SK-N-SH (cell line): Measurements from ENCODE around the gene MGAT5. TPM values are rescaled to one million over a fixed set of nuclear protein-coding genes. Genes with fewer than 3 reads are reported as not detected.

ENCODE experiments used
- CTCF ChIA-PET: fragments of 300-600, 350-600 bp; formaldehyde crosslinking; extraction: SDS; loops from one replicate; lab custom pipeline; 2021; lab: Yijun Ruan, JAX
- POLR2A ChIA-PET: fragments of 350-600 bp; sonication (Branson Sonifier 250); formaldehyde crosslinking; extraction: SDS; loops from one replicate; lab custom pipeline; 2020; ENCODE audit warnings: antibody characterized with exemption, inconsistent platforms; lab: Yijun Ruan, JAX
- DNase-seq: peaks from one replicate; pipeline ENCODE4 v3.0.0; 2012
- H2AFZ ChIP-seq: fragments of 200-600 bp; sonication (generic); 2 replicates; pipeline ENCODE4 v1.8.1; 2016; ENCODE audit warnings: antibody characterized with exemption, mild to moderate bottlenecking, low read depth
- H3F3A ChIP-seq: fragments of 200-600 bp; sonication (generic); replicated peaks from 2 replicates; pipeline ENCODE3; 2016; ENCODE audit warnings: antibody characterized with exemption, mild to moderate bottlenecking; ENCODE audit not compliant: insufficient read depth
- H3K27ac ChIP-seq, 2 experiments: fragments of 200-500 bp in 1 of 2; fragments of 200-600 bp in 1 of 2; sonication (Bioruptor generic) in 1 of 2; sonication (generic), shearing (Covaris generic) in 1 of 2; 2 replicates each; pipeline versions ENCODE4 v1.5.1 to v1.6.1; 2014 to 2016; ENCODE audit warnings: low read depth in 2 of 2, inconsistent platforms in 1 of 2, low read length in 1 of 2, mild to moderate bottlenecking in 1 of 2, mixed read lengths in 1 of 2
- H3K27me3 ChIP-seq: fragments of 200-600 bp; sonication (generic), shearing (Covaris generic); 2 replicates; pipeline ENCODE4 v1.6.1; 2016; ENCODE audit warnings: mixed run types; ENCODE audit not compliant: insufficient read depth
- H3K36me3 ChIP-seq, 2 experiments: fragments of 200-500 bp in 1 of 2; fragments of 200-600 bp in 1 of 2; sonication (Bioruptor generic) in 1 of 2; sonication (generic) in 1 of 2; replicated peaks in 1 of 2; 2 replicates each; pipeline versions ENCODE3 to v1.5.1; 2014 to 2016; ENCODE audit warnings: low read length in 1 of 2, mild to moderate bottlenecking in 1 of 2; ENCODE audit not compliant: insufficient read depth in 2 of 2, control insufficient read depth in 1 of 2
- H3K4me1 ChIP-seq, 2 experiments: fragments of 200-500 bp in 1 of 2; fragments of 200-600 bp in 1 of 2; sonication (Bioruptor generic) in 1 of 2; sonication (generic), shearing (Covaris generic) in 1 of 2; 2 replicates each; pipeline versions ENCODE4 v1.5.1 to v1.6.1; 2014 to 2016; ENCODE audit warnings: low read depth in 1 of 2, low read length in 1 of 2, mixed run types in 1 of 2; ENCODE audit not compliant: insufficient read depth in 2 of 2, control insufficient read depth in 1 of 2
- H3K4me2 ChIP-seq: fragments of 200-600 bp; sonication (generic), shearing (Covaris generic); 2 replicates; pipeline ENCODE4 v1.6.1; 2017; ENCODE audit warnings: mixed run types
- H3K4me3 ChIP-seq, 2 experiments: fragments of 200-500 bp in 1 of 2; fragments of 200-600 bp in 1 of 2; sonication (Bioruptor generic) in 1 of 2; sonication (generic), shearing (Covaris generic) in 1 of 2; 2 replicates each; pipeline versions ENCODE4 v1.5.1 to v1.8.1; 2014 to 2016; ENCODE audit warnings: low read depth in 2 of 2, inconsistent platforms in 1 of 2, low read length in 1 of 2, mild to moderate bottlenecking in 1 of 2, mixed read lengths in 1 of 2, moderate library complexity in 1 of 2
- H3K79me2 ChIP-seq: fragments of 200-600 bp; sonication (generic); 2 replicates; pipeline ENCODE4 v1.8.1; 2017; ENCODE audit warnings: mild to moderate bottlenecking; ENCODE audit not compliant: insufficient read depth
- H3K9ac ChIP-seq: fragments of 200-600 bp; sonication (generic); 2 replicates; pipeline ENCODE4 v1.6.1; 2017; ENCODE audit warnings: mixed run types
- H3K9me2 ChIP-seq: fragments of 200-600 bp; sonication (generic); 2 replicates; pipeline ENCODE4 v1.6.1; 2017; ENCODE audit warnings: mixed run types
- H3K9me3 ChIP-seq: fragments of 200-600 bp; sonication (generic); 2 replicates; pipeline ENCODE4 v1.6.1; 2017; ENCODE audit warnings: mixed run types, mild to moderate bottlenecking, moderate library complexity
- H4K20me1 ChIP-seq: fragments of 200-600 bp; sonication (generic); 2 replicates; pipeline ENCODE4 v1.6.1; 2017; ENCODE audit warnings: mild to moderate bottlenecking, mixed run types; ENCODE audit not compliant: insufficient read depth
- ELF1 ChIP-seq: IDR thresholded peaks from 2 replicates; pipeline ENCODE4 v1.4.0; 2012
- FOXJ3 ChIP-seq: sonication (generic); formaldehyde crosslinking; IDR thresholded peaks from 2 replicates; pipeline ENCODE4 v1.5.1; 2020; ENCODE audit warnings: mild to moderate bottlenecking, missing genetic modification reagents
- FOXM1 ChIP-seq: IDR thresholded peaks from 2 replicates; pipeline ENCODE4 v1.4.0; 2012; ENCODE audit warnings: low read depth, mild to moderate bottlenecking
- GABPA ChIP-seq: IDR thresholded peaks from 2 replicates; pipeline ENCODE4 v1.4.0; 2012; ENCODE audit warnings: low read depth, mild to moderate bottlenecking
- JUND ChIP-seq: IDR thresholded peaks from 2 replicates; pipeline ENCODE4 v1.4.0; 2012
- MAX ChIP-seq: IDR thresholded peaks from 2 replicates; pipeline ENCODE4 v1.4.0; 2012; ENCODE audit warnings: low read depth
- MEF2A ChIP-seq: IDR thresholded peaks from 2 replicates; pipeline ENCODE4 v1.4.0; 2012; ENCODE audit warnings: low read depth, borderline replicate concordance
- NFIC ChIP-seq: IDR thresholded peaks from 2 replicates; pipeline ENCODE4 v1.4.0; 2012; ENCODE audit warnings: borderline replicate concordance
- NRF1 ChIP-seq: IDR thresholded peaks from 2 replicates; pipeline ENCODE4 v1.6.1; 2012; ENCODE audit warnings: low read depth, mild to moderate bottlenecking, low read length
- RCOR1 ChIP-seq: fragments of 150-350 bp; IDR thresholded peaks from 2 replicates; pipeline ENCODE4 v1.6.1; 2017; ENCODE audit warnings: antibody characterized with exemption, low read length
- RFX5 ChIP-seq: IDR thresholded peaks from 2 replicates; pipeline ENCODE4 v1.6.1; 2012; ENCODE audit warnings: mild to moderate bottlenecking, improper control_type of control experiment, low read length
- RXRA ChIP-seq: IDR thresholded peaks from 2 replicates; pipeline ENCODE4 v1.4.0; 2012; ENCODE audit warnings: low read depth, mild to moderate bottlenecking, borderline replicate concordance
- SIN3A ChIP-seq: IDR thresholded peaks from 2 replicates; pipeline ENCODE4 v1.6.1; 2012; ENCODE audit warnings: low read depth, mild to moderate bottlenecking, low read length, moderate library complexity, borderline replicate concordance
- SMC3 ChIP-seq: IDR thresholded peaks from 2 replicates; pipeline ENCODE4 v1.6.1; 2012; ENCODE audit warnings: low read depth, low read length, improper control_type of control experiment
- TAF1 ChIP-seq: IDR thresholded peaks from 2 replicates; pipeline ENCODE4 v1.6.1; 2012; ENCODE audit warnings: low read depth, mild to moderate bottlenecking, low read length, moderate library complexity, borderline replicate concordance
- TEAD4 ChIP-seq: IDR thresholded peaks from 2 replicates; pipeline ENCODE4 v1.4.0; 2012; ENCODE audit warnings: mild to moderate bottlenecking, borderline replicate concordance; ENCODE audit not compliant: insufficient read depth
- ZBTB33 ChIP-seq: IDR thresholded peaks from 2 replicates; pipeline ENCODE4 v1.4.0; 2012; ENCODE audit warnings: low read depth, borderline replicate concordance
- WGBS: methylation state at CpG from one replicate; pipeline ENCODE4 v1.1.6; 2017; ENCODE audit warnings: low lambda C conversion rate; 5-methylcytosine and 5-hydroxymethylcytosine counted together
- polyA plus RNA-seq, 3 experiments: library from polyadenylated mRNA; depleted of rRNA; stranded (reverse); fragments of >200 nt; gene quantifications; 2 replicates each; pipeline ENCODE4 v1.2.3, GENCODE V29; 2012
- TF ChIP-seq, protein P1 (sequence below): fragments of 200-600 bp; sonication (generic); IDR thresholded peaks from 2 replicates; pipeline ENCODE4 v1.6.1; 2017; ENCODE audit warnings: antibody characterized with exemption, mild to moderate bottlenecking, moderate library complexity
- TF ChIP-seq, protein P2 (sequence below): fragments of 150-350 bp; IDR thresholded peaks from 2 replicates; pipeline ENCODE4 v1.6.1; 2017; ENCODE audit warnings: antibody characterized with exemption, low read length, low read depth, borderline replicate concordance

Gene MGAT5
- polyA plus RNA-seq, 1 of the 3 experiments (the other 2 are of a cell fraction): 18.2 TPM

GRCh38 chr2:134462275-134462674, 208.4 kb downstream of the MGAT5 start:
- H3K36me3 ChIP-seq: no peaks in the 10 kb centered on the region
- H4K20me1 ChIP-seq: no peaks in the 10 kb centered on the region
- no peaks in the 10 kb centered on the region for H3K27me3 ChIP-seq
- no peak overlapping the region for H3K4me2 ChIP-seq
- H2AFZ ChIP-seq: no peak overlapping the region
- no peaks in the 10 kb centered on the region for H3K79me2 ChIP-seq
- H3K27ac ChIP-seq: no peak overlapping the region
- ChIA-PET POLR2A (interaction anchor here (1.2 kb wide), 1 partner anchor 456 kb away, joined by 3 read pairs; the partner anchor contains the start of gene CCNT2), CTCF (interaction anchor here (1.5 to 5.5 kb wide), 2 partner anchors 11 to 432 kb away, joined by 4 to 50 read pairs; no protein-coding TSS in a partner anchor)
- TF ChIP-seq NRF1 (no peak), ELF1 (no peak), RFX5 (no peak), JUND (no peak), MEF2A (no peak), MAX (no peak), ZBTB33 (no peak), GABPA (no peak), TEAD4 (no peak), TAF1 (no peak), RCOR1 (no peak), FOXJ3 (CRISPR knock-in tag) (no peak), RXRA (no peak), NFIC (no peak), SMC3 (no peak), SIN3A (no peak), FOXM1 (no peak)
- TF ChIP-seq, protein P1, sequence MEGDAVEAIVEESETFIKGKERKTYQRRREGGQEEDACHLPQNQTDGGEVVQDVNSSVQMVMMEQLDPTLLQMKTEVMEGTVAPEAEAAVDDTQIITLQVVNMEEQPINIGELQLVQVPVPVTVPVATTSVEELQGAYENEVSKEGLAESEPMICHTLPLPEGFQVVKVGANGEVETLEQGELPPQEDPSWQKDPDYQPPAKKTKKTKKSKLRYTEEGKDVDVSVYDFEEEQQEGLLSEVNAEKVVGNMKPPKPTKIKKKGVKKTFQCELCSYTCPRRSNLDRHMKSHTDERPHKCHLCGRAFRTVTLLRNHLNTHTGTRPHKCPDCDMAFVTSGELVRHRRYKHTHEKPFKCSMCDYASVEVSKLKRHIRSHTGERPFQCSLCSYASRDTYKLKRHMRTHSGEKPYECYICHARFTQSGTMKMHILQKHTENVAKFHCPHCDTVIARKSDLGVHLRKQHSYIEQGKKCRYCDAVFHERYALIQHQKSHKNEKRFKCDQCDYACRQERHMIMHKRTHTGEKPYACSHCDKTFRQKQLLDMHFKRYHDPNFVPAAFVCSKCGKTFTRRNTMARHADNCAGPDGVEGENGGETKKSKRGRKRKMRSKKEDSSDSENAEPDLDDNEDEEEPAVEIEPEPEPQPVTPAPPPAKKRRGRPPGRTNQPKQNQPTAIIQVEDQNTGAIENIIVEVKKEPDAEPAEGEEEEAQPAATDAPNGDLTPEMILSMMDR: no peak
- TF ChIP-seq, protein P2, sequence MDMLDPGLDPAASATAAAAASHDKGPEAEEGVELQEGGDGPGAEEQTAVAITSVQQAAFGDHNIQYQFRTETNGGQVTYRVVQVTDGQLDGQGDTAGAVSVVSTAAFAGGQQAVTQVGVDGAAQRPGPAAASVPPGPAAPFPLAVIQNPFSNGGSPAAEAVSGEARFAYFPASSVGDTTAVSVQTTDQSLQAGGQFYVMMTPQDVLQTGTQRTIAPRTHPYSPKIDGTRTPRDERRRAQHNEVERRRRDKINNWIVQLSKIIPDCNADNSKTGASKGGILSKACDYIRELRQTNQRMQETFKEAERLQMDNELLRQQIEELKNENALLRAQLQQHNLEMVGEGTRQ: no peak
- no peaks in the 10 kb centered on the region for H3F3A ChIP-seq
- DNase-seq: no peak
- no peaks in the 10 kb centered on the region for H3K9me3 ChIP-seq
- 68% methylated on average over 6 of the region's 6 CpGs for WGBS
- H3K9me2 ChIP-seq: no peaks in the 10 kb centered on the region
- H3K4me1 ChIP-seq: peaks cover 0 to 14% of the 10 kb centered on the region in 2 experiments; a peak in 1 of 4 replicates
- no peak overlapping the region for H3K4me3 ChIP-seq
- no peak overlapping the region for H3K9ac ChIP-seq
